Gastroesophageal sphincter (tissue), 4 donors: ENCODE results near the gene UBXN10. TPM values are rescaled to one million over a fixed set of nuclear protein-coding genes. Genes with fewer than 3 reads are reported as not detected.

ENCODE experiments used
- ATAC-seq: fragments of 150-250 bp; one replicate; pipeline ENCODE4 v1.9.1; 2016; ENCODE audit warnings: mild to moderate bottlenecking, moderate library complexity
- H3K27ac ChIP-seq, 4 donors: fragments of 200-600 bp; sonication (generic) in 3 of 4; 1 replicate in 3 of 4; 2 replicates in 1 of 4; pipeline ENCODE4 v1.5.1; 2016 to 2019
- H3K27me3 ChIP-seq: fragments of 200-600 bp; sonication (generic); one replicate; pipeline ENCODE4 v1.5.1; 2019
- H3K36me3 ChIP-seq, 2 donors: fragments of 200-600 bp; sonication (generic); one replicate each; pipeline ENCODE4 v1.5.1; 2019; ENCODE audit warnings: control low read depth in 1 of 2
- H3K4me1 ChIP-seq, 3 donors: fragments of 200-600 bp; sonication (generic); 1 replicate in 2 of 3; 2 replicates in 1 of 3; pipeline ENCODE4 v1.5.1; 2016 to 2019; ENCODE audit warnings: control low read depth in 2 of 3
- H3K4me3 ChIP-seq, 2 donors: fragments of 200-600 bp; sonication (generic); one replicate each; pipeline ENCODE4 v1.5.1; 2019; ENCODE audit warnings: mild to moderate bottlenecking in 1 of 2, moderate library complexity in 1 of 2
- H3K9me3 ChIP-seq, 3 donors: fragments of 200-600 bp; sonication (generic); one replicate each; pipeline ENCODE4 v1.5.1; 2017 to 2019; ENCODE audit warnings: control low read depth in 2 of 3
- EP300 ChIP-seq: sonication (generic); formaldehyde crosslinking; IDR thresholded peaks from one replicate; pipeline ENCODE4 v1.6.1; 2017; ENCODE audit warnings: antibody characterized with exemption, mild to moderate bottlenecking
- POLR2A ChIP-seq, 2 donors: fragments of 450-650 bp; IDR thresholded peaks; one replicate each; pipeline ENCODE4 v1.6.1; 2017; ENCODE audit warnings: antibody characterized with exemption in 2 of 2, mild to moderate bottlenecking in 2 of 2, moderate library complexity in 1 of 2
- POLR2AphosphoS5 ChIP-seq: sonication (generic); formaldehyde crosslinking; IDR thresholded peaks from one replicate; pipeline ENCODE4 v1.6.1; 2017; ENCODE audit warnings: antibody characterized with exemption
- WGBS, 2 donors: methylation state at CpG; one replicate each; pipeline ENCODE4 v1.1.5; 2018; ENCODE audit warnings: low coverage in 1 of 2; 5-methylcytosine and 5-hydroxymethylcytosine counted together
- total RNA-seq, 4 donors: library from RNA; depleted of rRNA; stranded (reverse); fragments of >200 nt; gene quantifications; one replicate each; pipeline ENCODE4 v1.1.0, GENCODE V29; 2016
- TF ChIP-seq, protein P1 (sequence below), 4 experiments: fragments of 200-600 bp in 2 of 4; fragments of 450-650 bp in 2 of 4; sonication (generic) in 1 of 4; IDR thresholded peaks; one replicate each; pipeline ENCODE4 v1.5.1; 2017 to 2019; ENCODE audit warnings: antibody characterized with exemption in 4 of 4, mild to moderate bottlenecking in 2 of 4, moderate library complexity in 2 of 4

UBXN10 gene
- total RNA-seq, 4 donors from 2014 or later: 9.2 to 27.9 (median 18.8) TPM

DNA sequence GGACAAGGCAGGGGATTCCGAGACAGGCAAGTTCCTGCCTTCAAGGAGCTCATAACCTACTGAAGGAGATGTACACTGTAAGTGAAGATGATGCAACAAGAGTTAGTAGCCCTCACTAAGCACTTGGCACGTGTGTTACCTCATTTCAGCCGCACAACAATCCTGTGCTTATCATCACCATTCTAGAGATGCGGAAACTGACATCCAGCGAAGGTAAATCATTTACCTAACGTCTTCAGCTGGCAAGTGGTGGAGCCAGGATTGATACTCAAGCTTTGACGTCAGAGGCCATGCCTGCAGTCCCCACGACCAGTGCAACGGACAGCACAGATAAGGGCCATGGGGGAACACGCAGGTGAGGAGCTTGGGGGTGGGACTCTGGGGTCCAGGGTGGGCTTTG lies 2.9 kb upstream of the UBXN10 start:
- ATAC-seq: no peak
- H3K27ac ChIP-seq: peak overlapping the region in 1 of 4 donors; percentile 93
- H3K9me3 ChIP-seq: no peaks in the 10 kb centered on the region
- 81 to 100% methylated on average over 1 to 9 of the region's 10 CpGs for WGBS, 2 donors
- TF ChIP-seq POLR2AphosphoS5: no peak
- TF ChIP-seq, protein P1, sequence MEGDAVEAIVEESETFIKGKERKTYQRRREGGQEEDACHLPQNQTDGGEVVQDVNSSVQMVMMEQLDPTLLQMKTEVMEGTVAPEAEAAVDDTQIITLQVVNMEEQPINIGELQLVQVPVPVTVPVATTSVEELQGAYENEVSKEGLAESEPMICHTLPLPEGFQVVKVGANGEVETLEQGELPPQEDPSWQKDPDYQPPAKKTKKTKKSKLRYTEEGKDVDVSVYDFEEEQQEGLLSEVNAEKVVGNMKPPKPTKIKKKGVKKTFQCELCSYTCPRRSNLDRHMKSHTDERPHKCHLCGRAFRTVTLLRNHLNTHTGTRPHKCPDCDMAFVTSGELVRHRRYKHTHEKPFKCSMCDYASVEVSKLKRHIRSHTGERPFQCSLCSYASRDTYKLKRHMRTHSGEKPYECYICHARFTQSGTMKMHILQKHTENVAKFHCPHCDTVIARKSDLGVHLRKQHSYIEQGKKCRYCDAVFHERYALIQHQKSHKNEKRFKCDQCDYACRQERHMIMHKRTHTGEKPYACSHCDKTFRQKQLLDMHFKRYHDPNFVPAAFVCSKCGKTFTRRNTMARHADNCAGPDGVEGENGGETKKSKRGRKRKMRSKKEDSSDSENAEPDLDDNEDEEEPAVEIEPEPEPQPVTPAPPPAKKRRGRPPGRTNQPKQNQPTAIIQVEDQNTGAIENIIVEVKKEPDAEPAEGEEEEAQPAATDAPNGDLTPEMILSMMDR (IDR thresholded peaks at IDR 0.05): no peak
- TF ChIP-seq EP300: no peak
- TF ChIP-seq POLR2A (IDR thresholded peaks at IDR 0.05): no peak
- no peaks in the 10 kb centered on the region for H3K27me3 ChIP-seq
- H3K4me1 ChIP-seq: peaks cover 0 to 60% (median 8%) of the 10 kb centered on the region in 3 donors
- no peak overlapping the region for H3K4me3 ChIP-seq
- no peaks in the 10 kb centered on the region for H3K36me3 ChIP-seq

DNA sequence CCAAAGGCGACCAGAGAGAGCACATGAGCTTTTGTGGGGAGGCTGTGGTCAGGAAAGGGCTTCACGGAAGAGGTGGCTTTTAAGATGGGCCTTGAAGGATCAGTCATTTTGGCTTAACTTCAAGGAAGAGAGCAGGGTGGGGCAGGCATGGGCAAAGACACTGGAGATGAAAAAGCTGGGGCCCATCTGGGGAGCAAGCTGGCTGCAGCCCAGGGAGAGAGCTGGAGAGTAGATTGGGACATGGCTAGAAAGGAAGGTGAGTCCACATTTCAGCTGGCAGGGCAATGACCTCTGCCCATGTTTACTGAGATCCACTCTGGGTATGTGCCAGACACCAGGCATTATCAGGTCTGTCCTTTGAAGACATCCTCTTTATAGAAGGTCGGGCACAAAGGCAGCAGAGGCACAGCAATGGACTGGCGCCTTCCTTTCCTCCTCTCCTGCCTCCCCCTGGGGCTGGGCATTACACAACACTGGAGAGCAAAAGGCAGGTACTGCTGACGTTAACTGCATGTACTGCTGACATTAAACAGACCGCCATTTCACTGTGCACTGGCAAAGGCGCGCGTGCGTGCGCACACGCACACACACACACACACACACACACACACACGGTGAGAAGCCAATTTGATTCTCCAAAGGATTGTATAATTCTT lies 2.2 kb upstream of the UBXN10 start:
- 60 to 76% methylated on average over 2 to 9 of the region's 13 CpGs for WGBS, 2 donors
- no peak for ATAC-seq
- Histone ChIP-seq H3K36me3 (no peaks in the 10 kb centered on the region), H3K27ac (peak overlapping the region in 1 of 4 donors; percentile 93), H3K4me1 (peaks cover 0 to 60% (median 12%) of the 10 kb centered on the region in 3 donors), H3K27me3 (no peaks in the 10 kb centered on the region), H3K4me3 (no peak overlapping the region), H3K9me3 (no peaks in the 10 kb centered on the region)
- TF ChIP-seq POLR2AphosphoS5: peak; percentile 23
- TF ChIP-seq, protein P1 (IDR thresholded peaks at IDR 0.05): no peak

DNA sequence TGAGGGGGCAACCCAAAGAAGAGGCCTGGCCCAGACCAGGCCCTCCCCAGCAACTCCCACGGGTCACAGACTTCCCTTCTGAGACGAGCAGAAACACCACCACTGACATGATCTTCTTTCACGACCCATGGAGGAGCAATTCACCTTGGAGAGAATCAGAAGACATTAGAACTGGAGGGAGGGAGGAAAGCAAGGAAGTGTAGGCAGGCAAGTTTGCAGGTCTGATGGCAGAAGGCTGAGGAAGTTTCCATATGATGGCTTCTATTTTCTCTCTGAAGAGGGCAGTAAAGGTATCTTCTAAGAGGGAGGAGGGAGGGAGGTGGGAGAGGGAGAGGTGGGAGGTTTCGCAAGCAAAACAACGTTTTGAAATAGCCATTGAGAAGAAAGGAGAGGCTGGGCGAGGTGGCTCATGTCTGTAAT lies 1.4 kb upstream of the UBXN10 start:
- 64 to 74% methylated on average over 5 of the region's 6 CpGs for WGBS, 2 donors
- no peaks in the 10 kb centered on the region for H3K9me3 ChIP-seq
- TF ChIP-seq, protein P1 (IDR thresholded peaks at IDR 0.05): no peak
- TF ChIP-seq POLR2AphosphoS5: no peak
- no peak for TF ChIP-seq POLR2A (IDR thresholded peaks at IDR 0.05)
- TF ChIP-seq EP300: no peak
- no peak overlapping the region for H3K4me3 ChIP-seq
- ATAC-seq: no peak
- H3K4me1 ChIP-seq: peaks cover 0 to 60% (median 8%) of the 10 kb centered on the region in 3 donors
- H3K36me3 ChIP-seq: no peaks in the 10 kb centered on the region
- H3K27me3 ChIP-seq: no peaks in the 10 kb centered on the region
- H3K27ac ChIP-seq: peak overlapping the region in 2 of 4 donors; percentile 91 to 93

DNA sequence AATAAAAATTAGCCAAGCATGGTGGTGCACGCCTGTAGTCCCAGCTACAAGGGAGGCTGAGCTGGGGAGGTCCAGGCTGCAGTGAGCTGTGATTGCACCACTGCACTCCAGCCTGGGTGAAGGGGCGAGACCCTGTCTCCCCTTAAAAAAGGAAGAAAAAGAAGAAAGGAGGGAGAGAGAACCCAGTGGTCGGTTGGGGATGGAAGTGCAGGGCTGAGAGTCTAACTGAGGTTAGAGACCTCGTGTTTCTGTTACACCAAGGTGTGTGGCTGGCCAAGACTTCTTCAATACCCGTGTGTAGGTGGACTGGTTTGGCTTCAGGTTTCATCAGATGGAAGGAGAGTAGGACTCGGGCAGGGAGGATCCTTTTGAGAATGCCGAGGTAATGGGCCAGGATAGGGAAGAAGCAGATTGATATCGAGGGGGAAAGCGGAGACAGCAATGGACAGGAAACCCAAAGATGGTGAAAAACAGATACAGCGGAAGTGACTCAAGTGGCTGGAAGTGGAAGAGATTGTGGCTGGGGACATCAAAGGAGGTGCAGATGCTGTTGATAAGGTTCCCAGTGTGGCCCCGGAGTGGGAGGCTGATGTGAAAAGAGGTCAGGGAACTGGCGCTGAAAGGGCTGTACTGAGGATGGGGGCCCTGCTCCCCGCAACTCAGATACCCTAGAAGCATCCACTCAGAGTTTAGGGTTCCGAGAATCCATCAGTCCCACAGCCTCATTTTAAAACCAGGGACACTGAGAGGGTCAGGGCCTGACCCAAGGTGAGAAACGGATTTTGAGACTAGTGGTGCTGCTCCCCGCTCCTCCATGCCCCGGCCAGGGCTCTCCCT lies 681 bp upstream of the UBXN10 start:
- ATAC-seq: peak; percentile 22
- H3K27ac ChIP-seq: peak overlapping the region; percentile 74 to 93 (median 88)
- 58 to 81% methylated on average over 3 to 16 of the region's 17 CpGs for WGBS, 2 donors
- H3K27me3 ChIP-seq: no peaks in the 10 kb centered on the region
- H3K36me3 ChIP-seq: no peaks in the 10 kb centered on the region
- peak overlapping the region; percentile 68 to 80 for H3K4me3 ChIP-seq
- H3K9me3 ChIP-seq: no peaks in the 10 kb centered on the region
- TF ChIP-seq, protein P1 (IDR thresholded peaks at IDR 0.05): no peak
- TF ChIP-seq POLR2A (IDR thresholded peaks at IDR 0.05) (no peak), EP300 (no peak), POLR2AphosphoS5 (no peak)
- H3K4me1 ChIP-seq: peaks cover 0 to 61% (median 8%) of the 10 kb centered on the region in 3 donors
